WERI-Rb-1 (cell line): ENCODE results near the gene TUBA3C.

Experiments used
- DNase-seq: peaks from one replicate; pipeline ENCODE4 v3.0.0-alpha.2; 2020
- H3K27ac ChIP-seq: fragments of 250-450 bp; sonication (Bioruptor Pico); 2 replicates; pipeline ENCODE4 v1.5.1; 2020; ENCODE audit warnings: mild to moderate bottlenecking, moderate library complexity
- H3K27me3 ChIP-seq: fragments of 250-450 bp; sonication (Bioruptor Pico); 2 replicates; pipeline ENCODE4 v1.5.1; 2021; ENCODE audit warnings: mild to moderate bottlenecking, low read depth, moderate library complexity; ENCODE audit not compliant: insufficient read depth, severe bottlenecking
- H3K36me3 ChIP-seq: fragments of 250-450 bp; sonication (Bioruptor Pico); 2 replicates; pipeline ENCODE4 v1.5.1; 2020; ENCODE audit warnings: mild to moderate bottlenecking, moderate library complexity
- H3K4me3 ChIP-seq: 2 replicates; pipeline ENCODE4 v1.5.1; 2011; ENCODE audit warnings: low read depth, mild to moderate bottlenecking, control low read depth, low read length
- H3K9me3 ChIP-seq: fragments of 250-450 bp; sonication (Bioruptor Pico); 2 replicates; pipeline ENCODE4 v1.5.1; 2021; ENCODE audit warnings: mild to moderate bottlenecking, moderate library complexity; ENCODE audit not compliant: severe bottlenecking
- CTCF ChIP-seq: IDR thresholded peaks from 2 replicates; pipeline ENCODE4 v1.5.1; 2011; ENCODE audit warnings: low read depth, mild to moderate bottlenecking, control low read depth, inconsistent platforms, low read length

TUBA3C gene

GRCh38 chr13:19154843-19155242 lies 26.8 kb downstream of the TUBA3C start:
- peaks cover 81% of the 10 kb centered on the region for H3K27me3 ChIP-seq
- TF ChIP-seq CTCF, result no peak
- H3K4me3 ChIP-seq, result no peak overlapping the region
- no peak overlapping the region for H3K27ac ChIP-seq
- H3K9me3 ChIP-seq, result no peaks in the 10 kb centered on the region
- H3K36me3 ChIP-seq, result no peaks in the 10 kb centered on the region
- no peak for DNase-seq

GRCh38 chr13:19153782-19154450 lies 27.7 kb downstream of the TUBA3C start:
- Histone ChIP-seq H3K4me3 (no peak overlapping the region), H3K36me3 (no peaks in the 10 kb centered on the region), H3K27me3 (peaks cover 85% of the 10 kb centered on the region), H3K27ac (no peak overlapping the region), H3K9me3 (no peaks in the 10 kb centered on the region)
- DNase-seq, result peak; percentile 48
- peak; percentile 81 for TF ChIP-seq CTCF

DNA sequence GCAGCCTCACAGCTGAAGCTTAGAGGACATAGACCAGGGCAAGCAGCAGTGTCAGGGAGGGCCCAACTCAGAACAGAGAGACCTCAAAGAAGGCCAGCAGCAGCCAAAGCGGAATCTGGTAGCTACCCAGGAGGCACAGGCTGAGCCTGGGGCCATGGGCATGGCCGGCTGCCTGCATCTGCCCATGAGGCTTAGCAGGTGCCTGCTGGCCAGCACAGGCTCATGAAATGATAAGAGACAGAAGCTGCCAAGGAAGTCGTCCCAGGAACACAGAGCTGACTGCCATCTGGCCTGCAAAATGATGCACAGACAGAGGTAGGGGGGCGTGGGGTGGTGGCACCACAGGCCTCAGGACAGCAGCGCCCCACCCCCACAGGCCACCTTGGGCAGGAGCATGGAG lies 29.2 kb downstream of the TUBA3C start:
- TF ChIP-seq CTCF, result no peak
- no peak for DNase-seq
- Histone ChIP-seq H3K36me3 (no peaks in the 10 kb centered on the region), H3K4me3 (no peak overlapping the region), H3K27me3 (peaks cover 81% of the 10 kb centered on the region), H3K27ac (no peak overlapping the region), H3K9me3 (no peaks in the 10 kb centered on the region)

DNA sequence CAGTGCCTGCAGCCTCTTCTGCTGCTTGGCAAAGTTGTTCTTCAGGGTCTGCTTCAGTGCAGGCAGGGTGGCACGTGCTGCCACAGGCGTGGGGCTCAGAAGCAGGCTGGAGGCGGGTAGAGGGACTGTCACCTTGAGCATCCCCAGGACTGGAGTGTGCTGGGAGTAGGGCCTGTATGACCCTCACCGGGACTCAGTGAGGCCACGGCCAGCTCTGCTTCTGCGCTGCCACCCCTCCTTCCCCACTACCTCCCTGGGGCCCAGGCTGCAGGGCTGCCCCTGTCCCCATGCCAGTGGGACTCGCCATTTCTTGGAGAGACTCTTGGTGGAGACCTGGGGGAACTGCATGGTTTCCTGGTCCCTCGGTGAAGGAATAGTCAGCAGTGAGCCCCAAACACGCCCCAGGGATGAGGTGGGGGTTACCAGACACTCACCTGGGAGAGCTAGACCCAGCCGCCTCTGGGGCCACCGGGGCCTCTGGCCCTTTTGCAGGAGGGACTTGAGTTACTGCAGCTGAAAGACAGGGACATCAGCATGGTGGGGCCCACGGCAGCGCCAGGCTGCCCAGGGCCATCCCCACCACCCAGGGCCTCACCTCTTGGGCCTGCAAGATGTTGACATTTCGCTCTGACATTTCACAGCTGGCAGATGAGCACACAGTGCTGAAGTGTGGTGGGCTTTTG lies 29.9 kb downstream of the TUBA3C start:
- DNase-seq, result no peak
- Histone ChIP-seq H3K27ac (no peak overlapping the region), H3K27me3 (peaks cover 81% of the 10 kb centered on the region), H3K9me3 (no peaks in the 10 kb centered on the region), H3K36me3 (no peaks in the 10 kb centered on the region), H3K4me3 (no peak overlapping the region)
- TF ChIP-seq CTCF, result no peak

GRCh38 chr13:19150712-19151228 lies 30.9 kb downstream of the TUBA3C start:
- no peak overlapping the region for H3K4me3 ChIP-seq
- H3K9me3 ChIP-seq, result no peaks in the 10 kb centered on the region
- H3K36me3 ChIP-seq, result no peaks in the 10 kb centered on the region
- H3K27ac ChIP-seq, result no peak overlapping the region
- TF ChIP-seq CTCF, result no peak
- peaks cover 79% of the 10 kb centered on the region for H3K27me3 ChIP-seq
- no peak for DNase-seq
